ENCODE results near the gene SPRN.

Gene SPRN

GRCh38 chr10:133464582-133465031 lies 40.2 kb upstream of the SPRN start:
- ATAC-seq = no peak
- TF ChIP-seq ZNF70 (CRISPR knock-in tag; IDR thresholded peaks at IDR 0.05) (no peak), OSR1 (CRISPR knock-in tag; IDR thresholded peaks at IDR 0.05) (no peak), ESRRG (CRISPR knock-in tag; IDR thresholded peaks at IDR 0.05) (no peak), GLIS3 (CRISPR knock-in tag; IDR thresholded peaks at IDR 0.05) (no peak)

- no peak for ATAC-seq
- TF ChIP-seq OSR1 (CRISPR knock-in tag; IDR thresholded peaks at IDR 0.05) = no peak
- TF ChIP-seq TCF4 (CRISPR knock-in tag; IDR thresholded peaks at IDR 0.05; ENCODE audit: borderline replicate concordance) = no peak
- TF ChIP-seq CSRNP3 (CRISPR knock-in tag; IDR thresholded peaks at IDR 0.05) = no peak
These were observed 38.3 kb upstream of the SPRN start for GRCh38 chr10:133462512-133463305.

- ATAC-seq = no peak
- no peak for TF ChIP-seq ISL1 (CRISPR knock-in tag; IDR thresholded peaks at IDR 0.05)
- no peak for TF ChIP-seq ESRRG (CRISPR knock-in tag; IDR thresholded peaks at IDR 0.05)
- no peak for TF ChIP-seq ZC3H10 (CRISPR knock-in tag; IDR thresholded peaks at IDR 0.05)
- no peak for TF ChIP-seq GLIS3 (CRISPR knock-in tag; IDR thresholded peaks at IDR 0.05)
- TF ChIP-seq POU6F1 (CRISPR knock-in tag; IDR thresholded peaks at IDR 0.05; ENCODE audit: borderline replicate concordance, low read depth) = no peak
- no peak for TF ChIP-seq OSR1 (CRISPR knock-in tag; IDR thresholded peaks at IDR 0.05)
- no peak for TF ChIP-seq CREB5 (CRISPR knock-in tag; IDR thresholded peaks at IDR 0.05; ENCODE audit: low read depth)
- no peak for TF ChIP-seq SNAI2 (CRISPR knock-in tag; IDR thresholded peaks at IDR 0.05)
- TF ChIP-seq TCF4 (CRISPR knock-in tag; IDR thresholded peaks at IDR 0.05; ENCODE audit: borderline replicate concordance) = no peak
- TF ChIP-seq PPARA (CRISPR knock-in tag; IDR thresholded peaks at IDR 0.05; ENCODE audit: borderline replicate concordance) = no peak
- TF ChIP-seq CSRNP3 (CRISPR knock-in tag; IDR thresholded peaks at IDR 0.05) = no peak
- no peak for TF ChIP-seq TOX (CRISPR knock-in tag; IDR thresholded peaks at IDR 0.05; ENCODE audit: borderline replicate concordance)
These were observed 37.4 kb upstream of the SPRN start for GRCh38 chr10:133461841-133462240.

- no peak for ATAC-seq
These were observed 36.6 kb upstream of the SPRN start for GRCh38 chr10:133461027-133461426.

More at GRCh38 chr10:133461027-133461426, 36.6 kb upstream of the SPRN start:
- TF ChIP-seq ZFP30 (CRISPR knock-in tag; IDR thresholded peaks at IDR 0.05) (no peak), ZNF8 (CRISPR knock-in tag; IDR thresholded peaks at IDR 0.05) (no peak), SNAI2 (CRISPR knock-in tag; IDR thresholded peaks at IDR 0.05) (no peak), ARNTL (CRISPR knock-in tag; IDR thresholded peaks at IDR 0.05; ENCODE audit: borderline replicate concordance, low read depth) (no peak), ZNF565 (CRISPR knock-in tag; conservative IDR thresholded peaks at IDR 0.05; ENCODE audit: low read depth) (no peak), TCF4 (CRISPR knock-in tag; IDR thresholded peaks at IDR 0.05; ENCODE audit: borderline replicate concordance) (no peak), CSRNP3 (CRISPR knock-in tag; IDR thresholded peaks at IDR 0.05) (no peak), CREB5 (CRISPR knock-in tag; IDR thresholded peaks at IDR 0.05; ENCODE audit: low read depth) (no peak), ZFP3 (CRISPR knock-in tag; IDR thresholded peaks at IDR 0.05) (no peak), ZC3H10 (CRISPR knock-in tag; IDR thresholded peaks at IDR 0.05) (no peak), PATZ1 (CRISPR knock-in tag; IDR thresholded peaks at IDR 0.05; ENCODE audit: borderline replicate concordance) (no peak), TSHZ2 (CRISPR knock-in tag; IDR thresholded peaks at IDR 0.05) (no peak)

Measured in SK-N-SH treated with all-trans-retinoic acid at 6 μM for 48 hours (cell line).